ENCODE measurements around the gene TBCEL. TPM values are rescaled to one million over a fixed set of nuclear protein-coding genes. Genes with fewer than 3 reads are reported as not detected.
"Not testable (repeated sequence)": the region's sequence is repeated elsewhere in the genome, so short reads cannot be mapped to it uniquely, and the experiment has no call there.

Gene TBCEL
- total RNA-seq, 1 experiment from 2014 or later = 19.2 TPM

GRCh38 chr11:121029153-121029552 lies 5.3 kb downstream of the TBCEL start:
- no peak for DNase-seq (ENCODE audit: low read depth)

GRCh38 chr11:121029813-121030445 lies 6.0 kb downstream of the TBCEL start:
- DNase-seq (ENCODE audit: low read depth) = no peak

GRCh38 chr11:121031167-121031566 lies 7.3 kb downstream of the TBCEL start:
- DNase-seq (ENCODE audit: low read depth) = no peak

- not testable (repeated sequence) for DNase-seq (ENCODE audit: low read depth)
Measured at GRCh38 chr11:121031648-121032047, 7.7 kb downstream of the TBCEL start.

- no peak for DNase-seq (ENCODE audit: low read depth)
Measured at GRCh38 chr11:121032546-121032945, 8.6 kb downstream of the TBCEL start.

GRCh38 chr11:121033635-121034034 lies 9.7 kb downstream of the TBCEL start:
- DNase-seq (ENCODE audit: low read depth) = no peak

GRCh38 chr11:121035169-121035755 lies 11.4 kb downstream of the TBCEL start:
- no peak for DNase-seq (ENCODE audit: low read depth)

GRCh38 chr11:121035780-121036179 lies 11.9 kb downstream of the TBCEL start:
- DNase-seq (ENCODE audit: low read depth) = no peak

GRCh38 chr11:121037016-121037415 lies 13.1 kb downstream of the TBCEL start:
- DNase-seq (ENCODE audit: low read depth) = no peak

- DNase-seq (ENCODE audit: low read depth) = no peak
Measured at GRCh38 chr11:121038648-121039409, 14.9 kb downstream of the TBCEL start.

- DNase-seq (ENCODE audit: low read depth) = no peak
Measured at GRCh38 chr11:121039971-121040613, 16.2 kb downstream of the TBCEL start.

- no peak for DNase-seq (ENCODE audit: low read depth)
Measured at GRCh38 chr11:121040614-121041002, 16.7 kb downstream of the TBCEL start.

GRCh38 chr11:121041072-121041471 lies 17.2 kb downstream of the TBCEL start:
- no peak for DNase-seq (ENCODE audit: low read depth)

GRCh38 chr11:121042296-121042695 lies 18.4 kb downstream of the TBCEL start:
- no peak for DNase-seq (ENCODE audit: low read depth)

- DNase-seq (ENCODE audit: low read depth) = no peak
Measured at GRCh38 chr11:121047926-121048325, 24.0 kb downstream of the TBCEL start.

- DNase-seq (ENCODE audit: low read depth) = peak; percentile 31
Measured at GRCh38 chr11:121048464-121049233, 24.7 kb downstream of the TBCEL start.

GRCh38 chr11:121053244-121053643 lies 29.3 kb downstream of the TBCEL start:
- DNase-seq (ENCODE audit: low read depth) = no peak

GRCh38 chr11:121054266-121054665 lies 30.4 kb downstream of the TBCEL start:
- no peak for DNase-seq (ENCODE audit: low read depth)

- no peak for DNase-seq (ENCODE audit: low read depth)
Measured at GRCh38 chr11:121055076-121055475, 31.2 kb downstream of the TBCEL start.

- DNase-seq (ENCODE audit: low read depth) = no peak
Measured at GRCh38 chr11:121057922-121058321, 34.0 kb downstream of the TBCEL start.

- no peak for DNase-seq (ENCODE audit: low read depth)
Measured at GRCh38 chr11:121058941-121059340, 35.0 kb downstream of the TBCEL start.

GRCh38 chr11:121059605-121060004 lies 35.7 kb downstream of the TBCEL start:
- no peak for DNase-seq (ENCODE audit: low read depth)
